ENCODE measurements around the gene APOA5. TPM values are rescaled to one million over a fixed set of nuclear protein-coding genes. Genes with fewer than 3 reads are reported as not detected.
A peak's percentile ranks its signal among the peaks of the same experiment; 100 is the strongest.
"Not testable (repeated sequence)": the region's sequence is repeated elsewhere in the genome, so short reads cannot be mapped to it uniquely, and the experiment has no call there.

Gene APOA5
- total RNA-seq, 1 experiment from 2014 or later = not detected

DNA sequence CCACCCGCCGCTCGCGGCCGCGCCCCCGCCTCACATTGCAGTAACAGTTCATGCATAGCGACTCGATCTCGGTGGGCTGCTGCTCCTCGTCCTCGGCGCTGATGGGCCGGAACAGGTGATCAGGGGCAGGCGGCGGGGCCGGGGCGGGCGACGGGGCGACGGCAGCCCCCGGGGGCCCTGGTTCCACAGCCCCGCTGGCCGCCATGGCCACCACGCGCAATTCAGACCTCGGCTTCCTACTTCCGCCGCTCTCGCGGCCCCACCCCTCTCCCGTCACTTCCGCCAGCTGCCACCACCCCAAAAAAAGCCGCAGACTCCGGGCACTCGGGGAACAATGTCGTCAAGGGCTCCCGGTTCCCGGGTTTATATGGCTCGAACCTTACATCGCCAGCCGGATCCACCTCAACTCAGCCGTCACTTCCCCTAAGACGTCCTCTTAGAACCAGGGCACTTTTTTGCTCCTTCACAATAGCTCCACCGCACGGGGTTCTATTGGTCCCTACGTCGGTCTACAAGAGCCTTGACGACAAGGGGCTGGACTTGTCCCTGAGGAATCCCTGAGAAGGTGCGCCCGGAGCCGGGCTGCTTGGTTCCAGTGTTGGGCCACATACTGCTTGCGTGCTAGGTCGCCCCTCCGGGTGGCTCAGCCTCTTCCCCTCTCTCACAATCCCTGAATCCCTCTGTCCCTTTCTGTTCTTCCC is 3.7 kb downstream of the APOA5 start, which contains the start of gene ZPR1:
Gene ZPR1, minus strand, starts transcription at position 238 of the 701 bp plus-strand sequence. Its CDS starts 33 bp downstream, at position 205.
- in situ Hi-C loops (cut with HindIII; ENCODE audit: low pct_unique_long_range_greater_than_20kb, low sequenced_read_pairs) = no loop called here
- peak; percentile 49 for DNase-seq (ENCODE audit: low read depth, low spot score)

DNA sequence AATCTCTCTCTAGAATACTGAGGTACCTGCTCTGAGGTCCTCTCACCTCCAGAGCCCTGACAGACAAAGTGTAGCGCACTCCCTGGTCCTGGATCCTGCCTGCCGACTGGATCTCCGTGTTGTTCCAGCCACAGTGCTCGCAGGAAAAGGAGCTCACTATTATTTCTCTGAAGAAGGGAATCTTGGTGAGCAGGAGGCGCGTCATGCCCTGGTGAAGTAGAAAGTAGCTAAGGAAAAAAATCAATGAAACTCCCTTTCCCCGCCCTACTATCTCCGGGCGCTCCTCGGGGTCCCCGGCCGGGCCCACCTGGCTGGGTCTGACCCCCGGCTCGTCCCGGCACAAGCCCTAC is 4.3 kb downstream of the APOA5 start:
- in situ Hi-C loops (cut with HindIII; ENCODE audit: low pct_unique_long_range_greater_than_20kb, low sequenced_read_pairs) = no loop called here
- DNase-seq (ENCODE audit: low read depth, low spot score) = no peak

DNA sequence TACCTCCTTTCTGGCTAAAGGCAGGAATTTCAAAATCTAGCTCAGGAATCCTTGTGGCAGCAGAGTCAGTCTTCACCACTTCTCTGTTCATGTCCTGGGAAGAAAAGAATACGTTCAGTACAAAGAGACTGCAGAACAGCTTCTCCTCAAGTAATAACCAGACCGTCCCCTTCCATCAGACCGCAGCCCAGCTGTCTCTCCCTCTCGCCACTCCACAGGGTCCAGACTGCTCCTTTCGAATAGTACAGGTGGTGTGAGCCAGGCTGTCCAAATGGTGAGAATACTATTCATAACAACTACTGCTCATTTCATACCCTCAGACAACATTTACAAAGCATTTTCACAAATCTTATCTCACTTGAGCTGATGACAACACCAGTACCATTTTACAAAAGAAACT is 4.7 kb downstream of the APOA5 start:
- in situ Hi-C loops (cut with HindIII; ENCODE audit: low pct_unique_long_range_greater_than_20kb, low sequenced_read_pairs) = no loop called here
- no peak for DNase-seq (ENCODE audit: low read depth, low spot score)

DNA sequence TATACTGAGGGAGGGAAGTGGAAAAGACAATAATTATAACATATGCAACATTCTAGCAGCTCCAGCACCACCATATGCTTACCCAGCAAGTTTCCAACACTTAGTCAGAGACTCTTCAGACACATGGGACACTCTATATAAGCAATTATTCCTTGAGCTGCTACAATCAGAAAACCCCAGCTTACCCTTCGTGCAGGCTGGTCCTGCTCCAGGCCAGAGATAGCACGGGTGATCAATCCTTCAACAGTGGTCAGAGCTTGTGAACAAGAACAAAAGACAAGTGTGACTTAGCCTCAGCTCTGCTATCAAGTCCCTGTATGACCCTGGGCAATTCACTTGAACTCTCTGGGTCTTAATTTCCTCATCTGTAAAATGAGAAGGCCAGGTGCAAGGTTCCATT is 5.4 kb downstream of the APOA5 start:
- in situ Hi-C loops (cut with HindIII; ENCODE audit: low pct_unique_long_range_greater_than_20kb, low sequenced_read_pairs) = no loop called here
- no peak for DNase-seq (ENCODE audit: low read depth, low spot score)

DNA sequence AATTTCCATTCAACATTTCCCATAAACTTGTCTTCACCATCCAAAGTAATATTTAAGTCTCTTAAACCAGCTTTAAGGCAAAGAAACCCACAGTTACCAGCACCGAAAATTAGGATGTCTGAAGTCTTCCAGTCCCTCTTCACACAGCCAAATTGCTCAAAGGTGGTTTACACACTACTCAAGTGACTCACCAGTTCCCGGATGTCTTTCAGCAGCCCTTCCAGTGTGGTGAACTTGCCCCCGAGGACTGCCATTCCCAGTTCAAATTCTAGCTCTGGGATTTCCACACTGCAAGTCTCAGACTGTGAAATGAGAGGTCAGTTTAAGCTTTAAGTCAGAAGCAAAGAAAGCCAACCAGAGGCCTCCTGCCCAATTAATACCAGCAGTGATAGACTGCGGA is 9.0 kb downstream of the APOA5 start:
- in situ Hi-C loops (cut with HindIII; ENCODE audit: low pct_unique_long_range_greater_than_20kb, low sequenced_read_pairs) = no loop called here
- DNase-seq (ENCODE audit: low read depth, low spot score) = no peak

DNA sequence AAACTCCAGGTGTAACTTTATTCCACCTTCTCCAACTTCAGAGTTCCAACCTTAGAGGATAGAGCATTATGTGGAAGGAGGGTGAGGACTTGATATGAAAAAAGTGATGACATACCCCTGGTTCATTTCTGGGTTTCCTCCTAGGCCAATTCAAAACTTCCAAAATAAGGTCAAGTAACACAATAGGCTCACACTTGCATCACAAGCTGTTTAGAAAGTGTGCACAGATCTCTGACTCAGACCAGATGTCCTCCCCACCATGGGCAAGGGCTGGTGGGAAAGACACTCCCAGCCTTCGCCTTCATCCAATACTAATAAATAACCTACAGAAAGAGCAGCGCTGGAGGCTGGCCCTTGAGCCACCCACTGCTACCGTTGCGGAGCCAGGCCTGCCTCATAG is 13.1 kb downstream of the APOA5 start:
- DNase-seq (ENCODE audit: low read depth, low spot score) = no peak
- in situ Hi-C loops (cut with HindIII; ENCODE audit: low pct_unique_long_range_greater_than_20kb, low sequenced_read_pairs) = no loop called here

DNA sequence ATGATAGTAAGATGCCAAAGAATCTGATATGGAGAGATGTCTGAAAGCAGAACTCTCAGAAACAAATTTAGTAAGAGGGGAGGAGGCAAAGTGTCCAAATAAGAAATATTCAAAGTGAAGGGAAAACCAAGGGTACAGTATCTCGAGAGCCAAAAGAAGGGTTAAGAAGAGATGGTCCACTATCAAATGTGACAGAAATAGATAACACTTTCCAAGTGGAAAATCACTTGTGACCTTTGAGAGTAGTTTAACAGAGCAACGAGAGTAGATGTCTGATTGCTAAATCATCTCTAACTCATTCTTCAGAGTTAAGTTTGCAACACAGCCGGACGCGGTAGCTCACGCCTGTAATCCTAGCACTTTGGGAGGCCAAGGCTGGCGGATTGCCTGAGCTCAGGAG is 14.6 kb downstream of the APOA5 start:
- no peak for DNase-seq (ENCODE audit: low read depth, low spot score)
- in situ Hi-C loops (cut with HindIII; ENCODE audit: low pct_unique_long_range_greater_than_20kb, low sequenced_read_pairs) = no loop called here

DNA sequence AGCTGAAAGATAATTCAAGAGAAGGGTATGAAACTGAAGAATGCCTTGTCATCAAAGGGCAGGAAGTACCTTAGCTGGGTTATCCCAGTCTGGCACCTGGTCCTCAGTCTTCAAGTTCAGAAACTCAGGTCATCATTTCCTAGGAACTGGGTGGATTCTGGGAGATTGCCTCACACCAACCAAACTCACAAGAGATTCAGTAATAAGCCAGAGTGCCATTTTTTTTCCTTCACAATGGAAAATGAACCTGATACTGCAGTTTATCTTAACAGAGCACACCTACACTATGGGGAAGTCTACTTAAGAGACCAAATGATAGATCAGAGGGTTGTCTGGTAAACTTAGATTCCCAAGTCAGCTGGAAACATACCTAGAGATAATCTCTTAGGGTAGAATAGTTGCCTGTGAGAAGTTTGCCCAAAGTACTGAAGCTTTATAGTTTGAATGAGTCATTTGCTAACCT is 15.1 kb downstream of the APOA5 start:
- in situ Hi-C loops (cut with HindIII; ENCODE audit: low pct_unique_long_range_greater_than_20kb, low sequenced_read_pairs) = no loop called here
- DNase-seq (ENCODE audit: low read depth, low spot score) = no peak

DNA sequence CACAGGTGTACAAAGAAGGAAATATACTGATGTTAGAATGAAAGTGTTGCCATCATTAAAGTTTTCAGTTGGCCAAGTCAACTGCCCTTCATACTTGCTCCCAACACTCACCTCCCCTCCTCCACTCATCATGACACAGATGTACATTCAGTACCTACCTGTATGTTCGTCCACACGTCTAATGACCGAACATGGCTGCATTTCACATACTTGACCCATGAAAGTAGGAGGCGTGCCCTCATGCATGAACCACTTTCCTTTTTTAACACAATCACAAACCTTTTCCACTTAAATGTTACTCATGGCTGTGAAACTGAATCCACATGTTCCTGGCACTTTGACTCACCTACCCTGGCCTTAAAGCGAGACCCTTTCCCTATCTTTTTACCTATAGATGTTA is 15.7 kb downstream of the APOA5 start:
- DNase-seq (ENCODE audit: low read depth, low spot score) = no peak
- in situ Hi-C loops (cut with HindIII; ENCODE audit: low pct_unique_long_range_greater_than_20kb, low sequenced_read_pairs) = no loop called here

DNA sequence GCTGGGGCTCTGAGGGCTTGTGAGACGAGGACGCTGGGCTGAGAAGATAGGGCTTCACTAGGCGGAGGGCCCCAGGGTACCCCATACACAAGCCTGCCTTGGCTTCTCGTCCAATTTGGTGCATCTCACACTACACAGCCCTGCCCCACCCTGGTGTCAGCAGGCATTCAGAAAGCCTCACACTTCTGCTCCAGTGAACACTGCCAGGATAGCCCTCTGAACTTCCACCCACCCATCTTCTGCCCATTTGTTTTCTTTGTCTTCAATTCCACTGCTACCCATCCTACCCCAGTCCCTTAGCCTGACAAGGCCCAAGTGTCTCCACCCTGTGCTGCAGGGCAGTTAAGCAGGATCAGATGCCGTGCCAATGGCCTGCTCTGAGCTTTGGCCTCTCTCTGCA is 17.0 kb downstream of the APOA5 start:
- no peak for DNase-seq (ENCODE audit: low read depth, low spot score)
- in situ Hi-C loops (cut with HindIII; ENCODE audit: low pct_unique_long_range_greater_than_20kb, low sequenced_read_pairs) = no loop called here

DNA sequence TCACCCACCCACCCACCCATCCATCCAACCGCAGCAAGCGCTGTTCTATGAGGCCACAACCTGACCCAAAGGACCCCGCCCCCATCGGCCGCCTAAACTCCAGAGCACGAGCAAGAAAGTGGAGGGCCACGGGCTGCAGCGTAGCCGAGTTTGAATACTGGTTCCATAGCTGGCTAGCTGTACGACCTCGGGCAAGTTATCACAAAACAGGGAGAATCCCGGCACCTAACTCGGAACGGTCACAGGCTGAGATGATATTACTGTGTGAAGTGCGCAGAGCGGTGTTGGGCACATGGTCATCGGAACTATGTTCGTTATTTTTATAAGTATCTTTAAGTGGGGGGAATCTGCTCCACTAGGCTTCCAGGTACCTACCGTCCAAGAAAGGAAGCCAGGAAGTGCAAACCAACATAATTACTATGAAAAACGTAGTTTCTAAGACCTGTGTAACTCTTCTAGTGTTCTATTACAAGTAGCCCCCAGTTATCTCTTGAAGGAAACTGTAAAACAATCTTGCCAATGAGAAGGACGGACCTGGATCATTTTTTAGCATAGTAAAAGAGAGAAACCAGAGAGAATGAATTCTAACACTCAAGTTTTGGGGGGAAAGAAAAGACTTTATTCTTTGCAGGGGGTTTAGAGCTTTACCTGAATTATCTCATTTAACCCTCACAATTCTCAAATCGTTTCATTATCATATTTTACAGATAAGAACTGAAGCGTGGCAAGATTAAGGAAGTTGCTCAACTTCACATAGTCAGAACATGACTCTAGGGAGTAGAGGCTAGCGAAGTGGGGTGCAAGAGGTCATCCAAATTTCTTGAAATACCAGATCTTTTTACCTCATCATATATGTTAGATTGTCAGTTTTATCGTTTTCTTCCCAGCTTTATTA is 18.2 kb downstream of the APOA5 start:
- no peak for DNase-seq (ENCODE audit: low read depth, low spot score)
- in situ Hi-C loops (cut with HindIII; ENCODE audit: low pct_unique_long_range_greater_than_20kb, low sequenced_read_pairs) = no loop called here

DNA sequence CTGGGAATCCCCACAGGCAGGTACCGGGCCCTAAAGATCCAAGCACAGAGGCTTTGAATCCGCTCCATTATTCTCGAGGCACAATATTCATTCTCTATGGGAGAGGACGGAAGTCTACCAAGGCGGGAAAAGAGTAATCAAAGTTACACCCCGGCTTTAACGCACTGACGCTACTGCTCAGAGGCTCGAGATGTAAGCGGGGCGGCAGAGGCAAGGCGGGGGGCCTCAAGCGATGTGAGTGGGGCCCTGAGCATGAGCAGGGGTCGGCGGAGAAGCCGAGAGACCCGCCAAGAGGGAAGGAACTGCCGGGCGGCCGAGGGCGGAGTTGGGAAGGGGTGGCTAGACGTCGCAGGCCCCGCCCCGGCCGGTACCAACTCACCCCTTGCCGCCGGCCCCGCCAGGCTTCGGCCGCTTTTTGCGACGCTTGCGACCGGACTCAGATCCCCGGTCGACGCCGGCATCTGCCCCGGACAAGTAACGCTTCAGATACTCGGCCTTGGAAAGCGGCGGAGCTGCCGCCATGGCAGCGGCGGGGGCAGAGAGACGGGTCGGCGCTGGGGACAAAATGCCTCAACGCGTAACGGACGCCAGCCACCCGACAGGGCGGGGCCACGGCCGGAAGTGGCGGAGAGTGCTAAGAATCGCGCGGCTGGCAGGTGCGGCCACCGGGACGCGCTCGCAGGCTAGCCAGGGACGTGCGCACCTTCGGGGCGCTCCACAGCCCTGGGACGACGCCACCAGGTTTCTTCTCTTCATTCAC is 19.1 kb downstream of the APOA5 start, which contains the start of gene BUD13:
Gene BUD13, minus strand, starts transcription at position 545 of the 760 bp plus-strand sequence. Its CDS starts 23 bp downstream, at position 522.
- in situ Hi-C loops (cut with HindIII; ENCODE audit: low pct_unique_long_range_greater_than_20kb, low sequenced_read_pairs) = no loop called here
- peak; percentile 77 for DNase-seq (ENCODE audit: low read depth, low spot score)

DNA sequence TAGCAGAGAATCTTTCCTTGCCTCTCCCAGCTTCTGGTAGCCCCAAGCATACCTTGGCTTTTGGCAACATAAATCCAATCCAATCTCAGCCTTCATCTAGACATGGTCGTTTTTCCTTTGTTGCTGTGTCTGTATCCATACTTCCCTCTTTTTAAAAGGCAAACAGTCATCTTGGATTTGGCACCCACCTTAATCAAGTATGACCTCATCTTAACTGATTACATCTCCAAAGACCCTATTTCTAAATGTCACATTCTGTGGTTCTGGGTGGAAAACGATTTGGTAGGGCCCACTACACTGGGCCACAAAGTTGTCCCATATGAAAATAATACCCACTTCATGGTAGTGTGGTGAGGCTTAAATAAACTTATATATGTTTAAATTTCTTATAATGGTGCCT is 19.7 kb downstream of the APOA5 start:
- no peak for DNase-seq (ENCODE audit: low read depth, low spot score)

DNA sequence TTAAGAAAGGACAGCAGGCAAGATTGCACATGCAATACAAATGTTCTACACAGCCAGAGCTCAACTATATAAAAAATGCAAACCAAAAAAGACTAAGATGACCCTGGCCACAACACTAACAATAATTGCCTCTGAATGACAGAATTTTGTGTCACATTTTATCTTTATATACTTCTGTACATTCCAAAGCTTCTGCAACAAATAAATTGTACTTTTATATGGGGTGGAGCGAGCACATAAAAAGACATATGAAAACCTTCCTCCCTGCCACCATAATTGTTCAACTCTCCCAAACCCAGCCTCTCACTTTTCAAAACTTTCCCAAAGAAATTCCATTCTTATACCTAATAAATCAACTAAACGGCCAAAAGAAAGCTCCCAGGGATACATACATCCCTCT is 29.5 kb downstream of the APOA5 start:
- in situ Hi-C loops (cut with HindIII; ENCODE audit: low pct_unique_long_range_greater_than_20kb, low sequenced_read_pairs) = no loop called here
- no peak for DNase-seq (ENCODE audit: low read depth, low spot score)

More for the DNA sequence above, 19.7 kb downstream of the APOA5 start:
- in situ Hi-C loops (cut with HindIII; ENCODE audit: low pct_unique_long_range_greater_than_20kb, low sequenced_read_pairs) = no loop called here

DNA sequence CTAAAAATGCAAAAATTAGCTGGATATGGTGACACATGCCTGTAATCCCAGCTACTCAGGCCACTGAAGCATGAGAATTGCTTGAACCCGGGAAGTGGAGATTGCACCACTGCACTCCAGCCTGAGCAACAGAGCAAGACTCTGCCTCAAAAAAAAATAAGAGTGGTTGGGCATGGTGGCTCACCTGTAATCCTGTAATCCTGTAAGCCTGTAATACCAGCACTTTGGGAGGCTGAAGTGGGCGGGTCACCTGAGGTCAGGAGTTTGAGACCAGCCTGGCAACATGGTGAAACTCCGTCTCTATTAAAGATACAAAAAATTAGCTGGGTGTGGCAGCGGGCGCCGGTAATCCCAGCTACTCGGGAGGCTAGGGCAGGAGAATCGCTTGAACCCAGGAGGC is 35.6 kb downstream of the APOA5 start:
- in situ Hi-C loops (cut with HindIII; ENCODE audit: low pct_unique_long_range_greater_than_20kb, low sequenced_read_pairs); DNase-seq (ENCODE audit: low read depth, low spot score): not testable (repeated sequence)

DNA sequence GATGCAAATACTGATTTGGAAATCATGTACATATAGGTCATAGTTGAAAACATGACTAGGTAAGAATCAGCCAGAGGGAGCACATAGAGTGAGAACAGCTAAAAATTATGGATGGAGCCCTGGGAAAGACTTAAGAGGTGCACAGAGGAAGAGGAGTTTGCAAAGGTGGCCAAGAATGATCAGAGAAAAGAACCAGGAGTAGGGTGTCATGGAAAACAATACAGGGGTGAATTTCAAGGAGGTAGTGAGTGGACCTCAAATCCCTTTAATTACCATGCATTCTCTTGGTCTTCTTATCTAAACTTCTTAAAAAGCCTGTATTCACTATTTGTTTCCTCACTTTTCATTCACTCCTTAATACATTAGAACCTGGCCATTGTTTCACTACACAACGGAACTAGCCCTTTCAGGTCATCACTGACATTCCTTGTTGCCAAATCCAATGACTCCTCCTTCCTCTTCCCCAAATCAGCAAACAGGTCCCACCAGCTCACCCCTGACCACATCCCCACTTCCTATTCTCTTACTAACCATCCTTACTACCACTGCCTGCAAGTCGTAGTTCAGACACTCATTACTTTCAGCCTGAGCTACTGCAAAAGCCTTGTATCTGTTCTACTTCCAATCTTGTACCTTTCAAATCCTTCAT is 41.5 kb downstream of the APOA5 start:
- DNase-seq (ENCODE audit: low read depth, low spot score) = no peak
- in situ Hi-C loops (cut with HindIII; ENCODE audit: low pct_unique_long_range_greater_than_20kb, low sequenced_read_pairs) = no loop called here

DNA sequence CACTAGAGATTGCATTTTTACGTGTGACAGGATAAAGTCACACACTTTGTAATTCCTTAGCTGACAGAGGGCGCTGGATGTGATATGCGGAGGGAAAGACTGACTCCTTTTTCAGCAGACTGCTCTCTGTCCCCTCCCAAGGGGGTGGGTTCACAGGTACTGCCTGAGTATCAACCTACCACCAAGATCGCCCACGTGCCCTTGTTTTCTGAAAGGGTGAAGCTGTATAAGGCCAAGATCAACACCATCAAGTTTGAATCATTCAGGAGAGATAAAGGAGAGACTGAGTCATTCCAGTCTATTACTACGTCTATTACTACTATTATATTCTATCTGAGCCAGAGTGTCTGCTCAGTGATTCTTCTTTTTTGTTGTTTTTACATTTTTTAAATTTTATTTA is 49.6 kb downstream of the APOA5 start:
- DNase-seq (ENCODE audit: low read depth, low spot score) = no peak
- in situ Hi-C loops (cut with HindIII; ENCODE audit: low pct_unique_long_range_greater_than_20kb, low sequenced_read_pairs) = no loop called here

DNA sequence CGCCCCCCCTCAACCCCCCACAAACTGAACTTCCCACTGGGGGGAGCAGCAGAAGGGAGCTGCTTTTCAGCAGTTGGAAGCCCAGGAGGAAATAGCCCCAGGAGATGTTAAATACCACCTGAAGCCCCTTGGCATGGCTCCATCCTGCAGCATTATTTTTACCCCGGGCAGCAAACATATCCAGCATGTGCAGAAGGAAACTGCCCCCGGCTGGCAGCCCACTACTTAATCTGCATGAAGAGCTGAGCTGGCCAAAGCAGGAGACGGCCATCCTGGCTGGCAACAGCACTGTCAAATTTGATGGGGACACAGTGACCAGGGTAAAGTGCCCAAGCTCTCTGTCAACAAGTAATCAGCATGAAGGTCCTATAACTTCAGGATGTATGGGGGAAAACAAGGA is 50.9 kb downstream of the APOA5 start:
- no peak for DNase-seq (ENCODE audit: low read depth, low spot score)
- in situ Hi-C loops (cut with HindIII; ENCODE audit: low pct_unique_long_range_greater_than_20kb, low sequenced_read_pairs) = no loop called here
